ENCODE data around the gene MCF2L2.
"Not testable (repeated sequence)": the region's sequence is repeated elsewhere in the genome, so short reads cannot be mapped to it uniquely, and the experiment has no call there.

Gene MCF2L2

GRCh38 chr3:183193762-183194689, 234.4 kb downstream of the MCF2L2 start:
- no peak for DNase-seq

DNA sequence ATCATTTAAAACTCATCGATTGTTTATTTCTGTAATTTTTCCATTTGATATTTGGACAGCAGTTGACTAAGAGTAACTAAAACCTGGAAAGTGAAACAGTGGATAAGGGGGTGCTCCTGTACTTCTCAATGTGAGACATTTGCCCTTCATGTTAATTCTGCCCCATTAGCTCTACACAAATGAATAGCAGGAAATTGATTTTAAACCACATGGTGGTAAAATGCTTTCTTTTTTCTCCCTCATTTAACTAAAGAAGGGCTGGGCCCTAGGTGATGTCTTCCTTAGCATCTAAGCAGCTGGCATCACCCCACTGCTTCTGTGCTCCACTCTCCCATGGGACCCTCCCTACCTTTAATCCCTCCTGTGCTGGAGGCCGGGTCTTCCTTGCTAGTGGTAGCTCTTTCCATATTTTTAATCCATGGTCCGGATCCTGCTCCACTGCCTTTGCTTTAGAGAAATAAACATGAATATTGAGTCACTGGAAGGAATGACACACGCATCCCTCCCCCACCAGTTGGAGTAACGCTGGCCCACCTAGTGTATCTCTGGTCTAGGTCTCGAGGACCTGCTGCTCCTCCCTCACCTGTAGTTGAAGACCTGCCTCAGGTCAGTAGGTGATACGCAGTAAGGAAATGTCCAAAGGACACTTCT, 235.6 kb downstream of the MCF2L2 start:
- no peak for DNase-seq

GRCh38 chr3:183189641-183190040, 238.8 kb downstream of the MCF2L2 start:
- DNase-seq = no peak

- peak; percentile 68 for DNase-seq
Observed at GRCh38 chr3:183188895-183189462, 239.4 kb downstream of the MCF2L2 start.

GRCh38 chr3:183185696-183186095, 242.7 kb downstream of the MCF2L2 start:
- DNase-seq = no peak

DNA sequence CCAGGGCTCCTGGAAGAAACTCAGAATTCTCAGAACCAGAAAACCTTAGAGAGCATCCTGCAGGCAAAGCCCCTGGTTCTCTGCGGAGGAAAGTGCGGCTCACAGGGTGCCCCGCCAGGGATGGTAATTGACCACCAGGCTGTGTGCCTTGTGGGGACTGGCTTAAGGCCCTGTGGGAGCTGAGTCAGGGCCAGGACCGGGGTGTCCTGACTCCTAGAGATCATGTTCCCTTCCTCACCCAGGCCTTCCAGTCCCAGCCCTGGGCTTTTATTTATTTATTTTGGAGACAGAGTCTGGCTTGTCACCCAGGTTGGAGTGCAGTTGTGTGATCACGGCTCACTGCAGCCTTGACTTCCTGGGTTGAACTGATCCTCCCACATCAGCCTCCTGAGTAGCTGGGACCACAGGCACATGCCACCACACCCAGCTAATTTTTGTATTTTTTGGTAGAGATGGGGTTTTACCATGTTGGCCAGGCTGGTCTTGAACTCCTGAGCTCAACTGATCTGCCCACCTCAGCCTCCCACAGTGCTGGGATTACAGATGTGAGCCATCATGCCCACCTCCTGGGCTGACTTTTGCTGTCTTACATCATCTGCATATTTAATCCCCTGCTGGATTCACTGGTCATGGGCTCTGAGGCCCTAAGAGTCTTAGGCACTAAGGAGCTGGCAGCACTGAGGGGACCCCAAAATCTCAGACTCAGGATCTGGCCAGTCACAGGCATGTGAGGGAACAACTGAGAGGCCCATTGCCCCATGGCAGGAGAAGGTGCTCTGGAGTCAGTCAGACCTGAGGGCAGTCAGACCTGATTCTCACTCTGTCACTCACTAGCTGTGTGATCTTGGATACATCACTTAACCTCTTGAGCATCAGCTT, 245.4 kb downstream of the MCF2L2 start:
- DNase-seq = no peak

GRCh38 chr3:183182073-183182472, 246.3 kb downstream of the MCF2L2 start:
- DNase-seq = no peak

DNA sequence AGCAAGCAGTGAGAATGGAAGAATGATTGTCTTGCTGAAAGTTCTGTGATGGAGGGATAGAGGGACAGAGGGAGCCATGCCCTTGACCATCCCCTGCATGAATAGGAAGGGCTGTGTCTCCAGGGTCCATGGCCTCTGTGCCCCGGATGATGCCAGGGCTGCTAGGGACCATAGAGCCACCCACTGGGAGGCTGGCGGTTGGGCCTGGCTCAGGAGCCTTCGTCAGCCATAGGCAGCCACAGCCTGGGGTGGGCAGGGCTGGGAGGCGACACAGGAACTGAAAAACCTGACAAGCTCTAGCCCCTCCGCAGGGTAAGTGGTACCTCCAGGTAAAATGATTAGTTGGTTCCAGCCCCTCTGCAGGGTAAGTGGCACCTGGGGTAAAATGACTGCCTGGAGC, 246.8 kb downstream of the MCF2L2 start:
- DNase-seq = no peak

GRCh38 chr3:183180784-183181295, 247.6 kb downstream of the MCF2L2 start:
- no peak for DNase-seq

DNA sequence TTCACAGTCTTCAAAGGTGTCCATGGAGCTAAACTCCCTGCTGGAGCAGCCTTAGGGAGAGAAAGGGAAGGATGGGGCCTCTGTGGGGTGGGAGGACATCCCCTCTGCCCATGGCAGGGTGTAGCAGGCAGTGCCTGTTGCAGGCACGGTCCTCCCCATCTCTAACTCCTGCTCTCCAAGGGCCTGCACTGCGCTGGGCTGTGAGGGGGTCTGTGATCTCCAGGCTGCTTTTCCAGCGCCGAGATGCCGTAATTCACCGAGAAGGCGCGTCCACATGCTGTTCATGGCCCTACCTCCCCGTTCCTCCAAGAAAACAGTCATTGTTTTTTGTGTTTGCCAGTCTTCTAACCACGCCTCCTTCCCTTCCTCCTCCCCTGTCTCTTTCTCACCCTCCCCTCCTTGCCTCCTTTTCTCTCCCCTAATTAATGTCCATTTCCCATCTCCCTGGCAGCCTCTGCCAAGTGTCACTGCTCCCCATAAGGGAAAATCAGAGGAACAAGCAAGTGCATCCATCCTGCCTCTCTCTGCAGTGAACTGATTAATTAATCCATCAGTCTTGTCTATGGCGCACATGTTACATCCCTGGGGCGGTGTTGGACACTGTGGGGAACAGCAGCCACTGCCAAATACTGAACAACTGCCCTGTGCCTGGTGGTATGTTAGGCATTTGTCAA, 248.2 kb downstream of the MCF2L2 start:
- DNase-seq = no peak

DNA sequence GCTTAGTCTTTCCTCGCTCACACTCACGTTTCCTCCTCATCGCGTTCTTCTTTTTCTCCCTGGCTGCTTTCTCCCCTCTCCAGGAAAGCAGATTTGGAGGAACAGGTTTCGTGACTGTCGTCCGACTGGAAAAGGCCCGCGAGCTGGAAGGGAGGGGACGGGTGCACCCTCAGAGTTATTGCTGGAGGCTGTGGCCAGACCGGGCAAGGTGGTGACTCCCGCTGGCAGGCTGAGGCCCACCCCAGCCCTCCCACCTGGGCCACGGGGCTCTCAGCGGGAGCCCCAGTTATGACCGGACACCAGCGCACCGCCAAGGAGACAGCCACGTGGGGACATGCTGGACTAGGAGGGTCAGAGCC, 248.9 kb downstream of the MCF2L2 start:
- DNase-seq = not testable (repeated sequence)

GRCh38 chr3:183178833-183179549, 249.4 kb downstream of the MCF2L2 start:
- DNase-seq = peak; percentile 72

GRCh38 chr3:183178512-183178832, 249.9 kb downstream of the MCF2L2 start:
- DNase-seq = no peak

- no peak for DNase-seq
Observed at GRCh38 chr3:183172051-183172639, 256.3 kb downstream of the MCF2L2 start.

DNA sequence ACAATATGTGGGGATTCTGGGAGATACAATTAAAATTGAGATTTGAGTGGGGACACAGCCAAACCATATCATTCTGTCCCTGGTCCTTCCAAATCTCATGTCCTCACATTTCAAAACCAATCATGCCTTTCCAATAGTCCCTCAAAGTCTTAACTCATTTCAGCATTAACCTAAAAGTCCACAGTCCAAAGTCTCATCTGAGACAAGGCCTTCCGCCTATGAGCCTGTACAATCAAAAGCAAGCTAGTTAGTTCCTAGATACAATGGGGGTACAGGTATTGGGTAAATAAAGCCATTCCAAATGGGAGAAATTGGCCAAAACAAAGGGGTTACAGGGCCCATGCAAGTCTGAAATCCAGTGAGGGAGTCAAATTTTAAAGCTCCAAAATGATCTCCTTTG, 260.4 kb downstream of the MCF2L2 start:
- DNase-seq = not testable (repeated sequence)

DNA sequence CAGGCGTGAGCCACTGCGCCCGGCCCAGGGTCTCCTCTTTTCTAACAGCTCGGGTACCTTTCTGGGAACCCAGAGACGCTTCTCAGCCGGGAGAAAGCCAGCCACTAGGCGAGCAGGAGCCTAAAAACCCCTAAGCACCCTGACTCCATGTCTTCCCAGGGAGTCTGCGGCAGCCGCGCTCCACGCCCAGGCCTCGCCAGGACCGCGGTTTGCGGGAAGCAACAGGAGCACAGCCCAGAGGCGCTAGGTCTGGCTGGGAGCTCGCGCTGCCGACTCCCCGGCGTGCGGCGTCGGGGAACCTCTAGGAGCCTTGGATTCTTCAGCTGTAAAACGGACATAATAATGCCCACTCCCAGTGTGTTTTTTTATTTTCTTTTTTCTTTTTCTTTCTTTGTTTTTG, 264.9 kb downstream of the MCF2L2 start:
- DNase-seq = no peak

GRCh38 chr3:183161552-183162336, 266.7 kb downstream of the MCF2L2 start:
- DNase-seq = no peak

GRCh38 chr3:183160616-183161015, 267.8 kb downstream of the MCF2L2 start:
- DNase-seq = no peak

GRCh38 chr3:183159333-183159732, 269.1 kb downstream of the MCF2L2 start:
- DNase-seq = peak; percentile 17

DNA sequence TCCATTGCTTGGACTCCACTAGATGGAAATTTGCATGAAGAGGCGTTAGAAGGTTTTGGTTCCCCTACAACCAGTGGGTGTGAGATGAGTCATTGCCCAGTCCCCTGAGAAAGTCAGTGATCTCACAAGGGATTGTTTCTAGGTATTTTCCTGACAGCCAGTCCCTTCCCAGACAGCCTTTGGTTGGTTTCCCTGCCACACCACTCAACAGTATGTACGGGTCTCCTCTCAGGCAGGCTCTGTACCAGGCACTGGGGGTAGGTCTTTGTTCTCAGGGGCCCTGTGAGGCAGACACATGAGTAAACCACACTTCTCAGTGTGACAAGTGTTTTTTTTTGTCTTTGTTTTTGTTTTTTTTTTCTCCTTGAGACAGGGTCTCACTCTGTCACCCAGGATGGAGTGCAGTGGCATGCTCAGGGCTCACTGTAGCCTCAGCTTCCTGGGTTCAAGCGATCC, 269.8 kb downstream of the MCF2L2 start:
- DNase-seq = no peak

All from hematopoietic multipotent progenitor cell treated with erythropoietin and hydrocortisone succinate and interleukin-3 and kit ligand, for 8 days (in vitro differentiated cells).